Fibroblast of lung (primary cell): ENCODE data around the gene FAM117B.

Experiments used
- CTCF ChIP-seq, 2 donors: IDR thresholded peaks in 1 of 2; conservative IDR thresholded peaks in 1 of 2; 1 replicate in 1 of 2; 2 replicates in 1 of 2; pipeline ENCODE4 v1.5.1; 2011 to 2012; ENCODE audit warnings: low read length in 2 of 2, control low read depth in 1 of 2, inconsistent platforms in 1 of 2, low read depth in 1 of 2, mild to moderate bottlenecking in 1 of 2
- EZH2 ChIP-seq: IDR thresholded peaks from 2 replicates; pipeline ENCODE4 v1.5.1; 2012; ENCODE audit warnings: low read length, control low read depth, mild to moderate bottlenecking; ENCODE audit errors: missing control alignments

GRCh38 chr2:202774104-202774503 lies 139.3 kb downstream of the FAM117B start:
- TF ChIP-seq CTCF (conservative IDR thresholded peaks at IDR 0.05 in 1 of 2, IDR thresholded peaks at IDR 0.05 in 1 of 2; ENCODE audit: low read depth in 1 of 2, low read length in 2 of 2) (no peak), EZH2 (no peak)
